Activated naive CD4-positive, alpha-beta T cell treated with anti-CD3 and anti-CD28 coated beads, Interleukin-2, amount 50 U/mL, for 72 hours (primary cell): ENCODE measurements around the gene CHAF1A. TPM values are rescaled to one million over a fixed set of nuclear protein-coding genes. Genes with fewer than 3 reads are reported as not detected.

Experiments used
- ATAC-seq, 2 donors: fragments of 150-1000 bp; cut with Tn5 transposase; 2 replicates each; pipeline ENCODE4 v1.10.0; 2021; ENCODE audit warnings: mild to moderate bottlenecking in 2 of 2, moderate library complexity in 2 of 2
- DNase-seq, 2 donors: peaks; one replicate each; pipeline ENCODE4 v3.0.0; 2021 to 2022; ENCODE audit warnings: low spot score in 2 of 2
- H3K27ac Mint-ChIP-seq, 2 donors: one replicate each; pipeline ENCODE4 v1.8.0; 2022; ENCODE audit warnings: mild to moderate bottlenecking in 2 of 2, mixed read lengths in 2 of 2
- H3K36me3 Mint-ChIP-seq, 2 donors: one replicate each; pipeline ENCODE4 v1.8.0; 2022; ENCODE audit warnings: mixed read lengths in 2 of 2
- H3K9me3 Mint-ChIP-seq, 2 donors: one replicate each; pipeline ENCODE4 v1.8.0; 2022; ENCODE audit warnings: mixed read lengths in 2 of 2
- total RNA-seq, 2 donors: library from RNA; stranded (reverse); gene quantifications; one replicate each; pipeline ENCODE4 v1.2.3, GENCODE V29; 2022

Gene CHAF1A
- 10 to 100 TPM; 67.1 to 93.6 TPM for total RNA-seq

- peaks cover 30 to 42% of the 10 kb centered on the region in 2 donors for H3K36me3 Mint-ChIP-seq
- peak; percentile 94 to 95 for ATAC-seq
- DNase-seq, result peak; percentile 99 to 100
- peak within 1 kb of the TSS; percentile 94 to 97 for H3K27ac Mint-ChIP-seq
- H3K9me3 Mint-ChIP-seq, result no peaks in the 10 kb centered on the region
Measured at GRCh38 chr19:4402171-4403004, at the start of gene CHAF1A. CHAF1A (plus strand) TSS chr19:4402640; CDS start chr19:4402763, 123 bp downstream.

GRCh38 chr19:4352701-4353121 is 49.7 kb upstream of the CHAF1A start:
- Mint-ChIP-seq H3K36me3 (no peaks in the 10 kb centered on the region), H3K9me3 (no peaks in the 10 kb centered on the region), H3K27ac (peak overlapping the region in 1 of 2 donors; percentile 77)
- peak; percentile 59 to 68 for ATAC-seq
- peak in 1 of 2 donors; percentile 65 for DNase-seq

- ATAC-seq (no peak), DNase-seq (no peak)
- no peaks in the 10 kb centered on the region for H3K36me3 Mint-ChIP-seq
- H3K9me3 Mint-ChIP-seq, result no peaks in the 10 kb centered on the region
- peak overlapping the region in 1 of 2 donors; percentile 22 for H3K27ac Mint-ChIP-seq
Measured at GRCh38 chr19:4354282-4354681, 48.2 kb upstream of the CHAF1A start.

- ATAC-seq (no peak), DNase-seq (no peak)
- H3K9me3 Mint-ChIP-seq, result no peaks in the 10 kb centered on the region
- H3K27ac Mint-ChIP-seq, result no peak overlapping the region
- no peaks in the 10 kb centered on the region for H3K36me3 Mint-ChIP-seq
Measured at GRCh38 chr19:4354897-4355296, 47.5 kb upstream of the CHAF1A start.

GRCh38 chr19:4357095-4357797 is 45.2 kb upstream of the CHAF1A start:
- H3K27ac Mint-ChIP-seq, result peak overlapping the region in 1 of 2 donors; percentile 77
- no peak for DNase-seq
- ATAC-seq, result no peak

GRCh38 chr19:4357921-4358326 is 44.5 kb upstream of the CHAF1A start:
- Mint-ChIP-seq H3K36me3 (no peaks in the 10 kb centered on the region), H3K27ac (peak overlapping the region in 1 of 2 donors; percentile 84), H3K9me3 (no peaks in the 10 kb centered on the region)
- DNase-seq (no peak), ATAC-seq (no peak)

More at GRCh38 chr19:4357095-4357797, 45.2 kb upstream of the CHAF1A start:
- Mint-ChIP-seq H3K9me3 (no peaks in the 10 kb centered on the region), H3K36me3 (no peaks in the 10 kb centered on the region)

- H3K27ac Mint-ChIP-seq, result peak overlapping the region; percentile 72 to 84
- ATAC-seq, result peak in 1 of 2 donors; percentile 12
- H3K9me3 Mint-ChIP-seq, result no peaks in the 10 kb centered on the region
Measured at GRCh38 chr19:4358709-4359626, 43.5 kb upstream of the CHAF1A start.

GRCh38 chr19:4359627-4360000 is 42.8 kb upstream of the CHAF1A start:
- H3K9me3 Mint-ChIP-seq, result no peaks in the 10 kb centered on the region
- no peaks in the 10 kb centered on the region for H3K36me3 Mint-ChIP-seq
- ATAC-seq (peak in 1 of 2 donors; percentile 7), DNase-seq (peak in 1 of 2 donors; percentile 55)
- H3K27ac Mint-ChIP-seq, result peak overlapping the region in 1 of 2 donors; percentile 84

More at GRCh38 chr19:4358709-4359626, 43.5 kb upstream of the CHAF1A start:
- DNase-seq, result peak in 1 of 2 donors; percentile 53
- no peaks in the 10 kb centered on the region for H3K36me3 Mint-ChIP-seq

- no peak for DNase-seq
- H3K27ac Mint-ChIP-seq, result peak overlapping the region in 1 of 2 donors; percentile 84
- no peaks in the 10 kb centered on the region for H3K9me3 Mint-ChIP-seq
- H3K36me3 Mint-ChIP-seq, result no peaks in the 10 kb centered on the region
- ATAC-seq, result no peak
Measured at GRCh38 chr19:4360081-4360569, 42.3 kb upstream of the CHAF1A start.

GRCh38 chr19:4360641-4361151 is 41.7 kb upstream of the CHAF1A start:
- peak overlapping the region; percentile 74 to 84 for H3K27ac Mint-ChIP-seq
- DNase-seq (peak in 1 of 2 donors; percentile 54), ATAC-seq (peak in 1 of 2 donors; percentile 10)
- no peaks in the 10 kb centered on the region for H3K36me3 Mint-ChIP-seq
- no peaks in the 10 kb centered on the region for H3K9me3 Mint-ChIP-seq

GRCh38 chr19:4361152-4362046 is 41.0 kb upstream of the CHAF1A start:
- ATAC-seq, result peak in 1 of 2 donors; percentile 3
- no peaks in the 10 kb centered on the region for H3K9me3 Mint-ChIP-seq
- H3K36me3 Mint-ChIP-seq, result no peaks in the 10 kb centered on the region
- H3K27ac Mint-ChIP-seq, result peak overlapping the region in 1 of 2 donors; percentile 84
- DNase-seq, result peak in 1 of 2 donors; percentile 56

- DNase-seq, result no peak
- no peaks in the 10 kb centered on the region for H3K9me3 Mint-ChIP-seq
- H3K27ac Mint-ChIP-seq, result no peak overlapping the region
- no peak for ATAC-seq
- no peaks in the 10 kb centered on the region for H3K36me3 Mint-ChIP-seq
Measured at GRCh38 chr19:4362101-4362828, 40.2 kb upstream of the CHAF1A start.

- ATAC-seq (no peak), DNase-seq (no peak)
- Mint-ChIP-seq H3K36me3 (no peaks in the 10 kb centered on the region), H3K9me3 (no peaks in the 10 kb centered on the region), H3K27ac (peak overlapping the region in 1 of 2 donors; percentile 81)
Measured at GRCh38 chr19:4362831-4363545, 39.5 kb upstream of the CHAF1A start.
